GM12892 (cell line): Measurements from ENCODE around the gene PARD3.
A peak's percentile ranks its signal among the peaks of the same experiment; 100 is the strongest.

Experiments
- DNase-seq: peaks from one replicate; pipeline ENCODE4 v3.0.0; 2011; ENCODE audit not compliant: insufficient read length
- FAIRE-seq: peaks from 2 replicates; lab custom pipeline; 2011; peaks lifted over from hg19 to GRCh38; lab: Jason Lieb, UNC
- POLR2A ChIP-seq: IDR thresholded peaks from 2 replicates; pipeline ENCODE4 v1.6.1; 2011; ENCODE audit warnings: low read depth, low read length, control low read depth
- POLR2AphosphoS5 ChIP-seq: IDR thresholded peaks from 2 replicates; pipeline ENCODE4 v1.6.1; 2011; ENCODE audit warnings: low read depth, low read length, control low read depth
- TAF1 ChIP-seq: IDR thresholded peaks from 2 replicates; pipeline ENCODE4 v1.6.1; 2011; ENCODE audit warnings: low read depth, mild to moderate bottlenecking, control low read depth, low read length, borderline replicate concordance

Gene PARD3

GRCh38 chr10:34262985-34263384, 552.1 kb downstream of the PARD3 start:
- no peak for TF ChIP-seq TAF1
- no peak for TF ChIP-seq POLR2AphosphoS5
- DNase-seq = no peak
- FAIRE-seq = no peak

DNA sequence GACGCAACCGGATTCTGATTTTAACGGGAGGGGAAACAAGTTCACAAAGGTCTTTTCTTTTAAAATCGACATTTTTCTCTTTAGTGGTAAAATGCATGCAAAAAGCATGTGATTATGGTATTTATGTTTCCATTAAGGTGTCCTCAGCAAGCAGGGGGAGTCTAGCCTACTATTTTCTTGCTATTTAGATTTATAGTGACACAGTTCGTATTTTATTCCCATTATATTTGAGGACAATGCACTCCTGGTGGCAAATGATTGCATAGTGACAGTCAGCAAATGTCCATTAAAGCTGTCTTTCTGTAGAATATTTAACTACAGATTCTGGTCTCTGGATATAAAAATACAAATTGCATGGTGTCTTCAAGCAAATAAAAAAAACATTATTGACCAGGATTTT, 554.2 kb downstream of the PARD3 start:
- no peak for FAIRE-seq
- DNase-seq = no peak
- no peak for TF ChIP-seq POLR2A
- TF ChIP-seq TAF1 = no peak
- TF ChIP-seq POLR2AphosphoS5 = no peak

GRCh38 chr10:34256216-34256615, 558.9 kb downstream of the PARD3 start:
- no peak for TF ChIP-seq POLR2AphosphoS5
- TF ChIP-seq TAF1 = no peak
- no peak for TF ChIP-seq POLR2A
- FAIRE-seq = no peak
- DNase-seq = no peak

DNA sequence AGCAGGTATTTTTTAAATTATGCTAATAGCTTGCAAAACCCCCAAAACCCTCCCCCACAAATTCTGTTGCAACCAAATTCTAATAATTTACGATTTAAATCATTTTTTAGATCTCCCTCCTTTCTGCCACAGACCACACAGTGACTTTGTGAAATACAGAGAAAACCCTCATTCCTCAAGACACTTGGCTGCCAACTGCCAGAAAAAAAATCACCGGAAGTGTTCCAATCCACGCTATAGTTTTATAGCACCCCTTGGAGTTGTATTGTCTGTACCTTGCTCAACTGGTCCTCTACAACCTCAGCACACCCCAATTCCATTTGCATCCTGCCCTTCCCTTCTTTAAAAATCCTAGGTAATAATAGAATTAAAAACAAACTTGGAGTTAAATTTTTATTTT, 560.1 kb downstream of the PARD3 start:
- TF ChIP-seq POLR2AphosphoS5 = no peak
- no peak for TF ChIP-seq POLR2A
- no peak for TF ChIP-seq TAF1
- FAIRE-seq (no peak), DNase-seq (no peak)

- DNase-seq = no peak
Observed at GRCh38 chr10:34254596-34254995, 560.5 kb downstream of the PARD3 start.

GRCh38 chr10:34252111-34252510, 563.0 kb downstream of the PARD3 start:
- FAIRE-seq = no peak
- no peak for TF ChIP-seq POLR2A
- TF ChIP-seq TAF1 = no peak
- no peak for TF ChIP-seq POLR2AphosphoS5
- no peak for DNase-seq

More at GRCh38 chr10:34254596-34254995, 560.5 kb downstream of the PARD3 start:
- TF ChIP-seq TAF1 = no peak
- no peak for TF ChIP-seq POLR2AphosphoS5
- TF ChIP-seq POLR2A = no peak
- FAIRE-seq = no peak

DNA sequence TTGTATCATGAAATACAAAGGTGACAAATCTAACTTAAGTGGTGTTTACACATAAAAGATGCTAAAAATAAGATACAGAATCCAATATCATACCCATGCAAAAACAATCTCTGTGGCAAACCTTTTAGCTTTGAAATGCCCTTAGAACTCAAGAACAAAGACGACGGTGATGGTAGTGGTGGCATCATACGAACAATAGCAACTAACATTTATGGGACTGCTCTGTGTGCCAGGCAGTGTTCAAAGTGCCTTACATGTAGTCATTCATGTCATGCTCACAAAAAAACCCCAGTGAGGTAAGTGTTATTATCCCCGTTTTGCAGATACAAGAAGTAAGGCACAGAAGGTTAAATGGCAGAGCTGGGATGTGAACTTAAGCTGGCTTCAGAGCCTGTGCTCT, 563.9 kb downstream of the PARD3 start:
- TF ChIP-seq POLR2A (no peak), POLR2AphosphoS5 (no peak), TAF1 (no peak)
- FAIRE-seq (no peak), DNase-seq (no peak)

GRCh38 chr10:34250722-34251121, 564.4 kb downstream of the PARD3 start:
- no peak for TF ChIP-seq POLR2AphosphoS5
- no peak for TF ChIP-seq POLR2A
- no peak for TF ChIP-seq TAF1
- no peak for FAIRE-seq
- no peak for DNase-seq

GRCh38 chr10:34249634-34250033, 565.5 kb downstream of the PARD3 start:
- DNase-seq = no peak
- TF ChIP-seq TAF1 = no peak
- TF ChIP-seq POLR2A = no peak
- TF ChIP-seq POLR2AphosphoS5 = no peak
- peak; percentile 36 for FAIRE-seq

- FAIRE-seq = no peak
- no peak for DNase-seq
- TF ChIP-seq POLR2AphosphoS5 (no peak), TAF1 (no peak), POLR2A (no peak)
Observed at GRCh38 chr10:34247560-34247959, 567.5 kb downstream of the PARD3 start.

GRCh38 chr10:34244756-34245484, 570.2 kb downstream of the PARD3 start:
- no peak for TF ChIP-seq TAF1
- TF ChIP-seq POLR2AphosphoS5 = no peak
- TF ChIP-seq POLR2A = no peak
- DNase-seq (no peak), FAIRE-seq (no peak)

- no peak for FAIRE-seq
- no peak for TF ChIP-seq POLR2A
- TF ChIP-seq POLR2AphosphoS5 = no peak
Observed at GRCh38 chr10:34241226-34242000, 573.7 kb downstream of the PARD3 start.

GRCh38 chr10:34240039-34240438, 575.1 kb downstream of the PARD3 start:
- no peak for DNase-seq
- FAIRE-seq = no peak
- TF ChIP-seq POLR2A (no peak), POLR2AphosphoS5 (no peak), TAF1 (no peak)

More at GRCh38 chr10:34241226-34242000, 573.7 kb downstream of the PARD3 start:
- DNase-seq = no peak
